SK-N-SH (cell line): Measurements from ENCODE around the gene RCOR1.

ENCODE experiments used
- CTCF ChIP-seq: fragments of 200-600 bp; sonication (generic); IDR thresholded peaks from 2 replicates; pipeline ENCODE4 v1.6.1; 2017; ENCODE audit warnings: antibody characterized with exemption, mild to moderate bottlenecking, moderate library complexity
- FOXM1 ChIP-seq: IDR thresholded peaks from 2 replicates; pipeline ENCODE4 v1.4.0; 2012; ENCODE audit warnings: low read depth, mild to moderate bottlenecking
- POLR2AphosphoS5 ChIP-seq: IDR thresholded peaks from 2 replicates; pipeline ENCODE4 v1.6.1; 2012; ENCODE audit warnings: low read depth, low read length
- TAF1 ChIP-seq: IDR thresholded peaks from 2 replicates; pipeline ENCODE4 v1.6.1; 2012; ENCODE audit warnings: low read depth, mild to moderate bottlenecking, low read length, moderate library complexity, borderline replicate concordance
- TEAD4 ChIP-seq: IDR thresholded peaks from 2 replicates; pipeline ENCODE4 v1.4.0; 2012; ENCODE audit warnings: mild to moderate bottlenecking, borderline replicate concordance; ENCODE audit not compliant: insufficient read depth
- TF ChIP-seq, protein P1 (sequence below): fragments of 150-350 bp; IDR thresholded peaks from 2 replicates; pipeline ENCODE4 v1.6.1; 2017; ENCODE audit warnings: antibody characterized with exemption, low read length, low read depth, borderline replicate concordance

- TF ChIP-seq TAF1 (no peak), CTCF (no peak), FOXM1 (no peak), TEAD4 (no peak), POLR2AphosphoS5 (no peak)
- TF ChIP-seq, protein P1, sequence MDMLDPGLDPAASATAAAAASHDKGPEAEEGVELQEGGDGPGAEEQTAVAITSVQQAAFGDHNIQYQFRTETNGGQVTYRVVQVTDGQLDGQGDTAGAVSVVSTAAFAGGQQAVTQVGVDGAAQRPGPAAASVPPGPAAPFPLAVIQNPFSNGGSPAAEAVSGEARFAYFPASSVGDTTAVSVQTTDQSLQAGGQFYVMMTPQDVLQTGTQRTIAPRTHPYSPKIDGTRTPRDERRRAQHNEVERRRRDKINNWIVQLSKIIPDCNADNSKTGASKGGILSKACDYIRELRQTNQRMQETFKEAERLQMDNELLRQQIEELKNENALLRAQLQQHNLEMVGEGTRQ: no peak
Observed at GRCh38 chr14:102733326-102733725, 140.9 kb downstream of the RCOR1 start.
